ENCODE data around the gene CUL3. TPM values are rescaled to one million over a fixed set of nuclear protein-coding genes. Genes with fewer than 3 reads are reported as not detected.
"Not testable (repeated sequence)": the region's sequence is repeated elsewhere in the genome, so short reads cannot be mapped to it uniquely, and the experiment has no call there.

CUL3 gene
- total and polyA plus RNA-seq, 2 of the 13 experiments (the other 11 are each of a cell fraction or from before 2014, with no cell fraction given): 33.2 to 62.3 TPM

- TF ChIP-seq AHDC1 (CRISPR knock-in tag; IDR thresholded peaks at IDR 0.05; ENCODE audit: borderline replicate concordance) (peak; percentile 32; the same call in 1 of the 2 replicates), EP300 (IDR thresholded peaks at IDR 0.05; ENCODE audit: low read depth in 2 of 2, low read length in 2 of 2) (peak; percentile 56 to 70; a peak in 3 of 4 replicates), EP300 (CRISPR knock-in tag; IDR thresholded peaks at IDR 0.05; ENCODE audit: borderline replicate concordance) (peak; percentile 93), GABPA (CRISPR knock-in tag; IDR thresholded peaks at IDR 0.05; ENCODE audit: low read depth) (peak; percentile 65), MED8 (CRISPR knock-in tag; IDR thresholded peaks at IDR 0.05; ENCODE audit: insufficient replicate concordance) (peak; percentile 51), ZNF331 (CRISPR knock-in tag; IDR thresholded peaks at IDR 0.05) (peak; percentile 72), TEAD3 (CRISPR knock-in tag; optimal IDR thresholded peaks at IDR 0.05; ENCODE audit: borderline replicate concordance) (peak; percentile 94), KDM6A (CRISPR knock-in tag; IDR thresholded peaks at IDR 0.05; ENCODE audit: low read depth) (peak; percentile 76), ZKSCAN8 (CRISPR knock-in tag; IDR thresholded peaks at IDR 0.05; ENCODE audit: borderline replicate concordance) (0 out of 2 replicates have a peak, but pooled peaks have one; percentile 37), MAFK (conservative IDR thresholded peaks at IDR 0.05 in 1 of 2, IDR thresholded peaks at IDR 0.05 in 1 of 2; ENCODE audit: low read length in 2 of 2) (0 out of 4 replicates have a peak, but pooled peaks of 1 of the 2 experiments have one; percentile 2), SOX6 (CRISPR knock-in tag; IDR thresholded peaks at IDR 0.05) (peak; percentile 70), HNF4A (CRISPR knock-in tag; IDR thresholded peaks at IDR 0.05) (peak; percentile 20; the same call in 1 of the 2 replicates), HMG20B (CRISPR knock-in tag; conservative IDR thresholded peaks at IDR 0.05) (peak; percentile 61; the same call in 1 of the 2 replicates), KLF16 (CRISPR knock-in tag; IDR thresholded peaks at IDR 0.05) (peak in 1 of 2 experiments; percentile 62; a peak in 1 of 4 replicates), NONO (CRISPR knock-in tag; conservative IDR thresholded peaks at IDR 0.05) (peak; percentile 42; the same call in 1 of the 2 replicates), FOXO1 (CRISPR knock-in tag; IDR thresholded peaks at IDR 0.05) (peak; percentile 68), HNRNPL (IDR thresholded peaks at IDR 0.05; ENCODE audit: low read depth, low read length) (peak; percentile 86), CBX5 (CRISPR knock-in tag; IDR thresholded peaks at IDR 0.05; ENCODE audit: borderline replicate concordance) (peak; percentile 80; the same call in 1 of the 2 replicates), FOSL1 (CRISPR knock-in tag; IDR thresholded peaks at IDR 0.05; ENCODE audit: borderline replicate concordance) (peak; percentile 90; the same call in 1 of the 2 replicates), JUND (CRISPR knock-in tag; IDR thresholded peaks at IDR 0.05) (peak; percentile 84)
- TF ChIP-seq GABPA (IDR thresholded peaks at IDR 0.05; ENCODE audit: low read depth, low read length); SOX6 (IDR thresholded peaks at IDR 0.05); NONO (IDR thresholded peaks at IDR 0.05): not testable (repeated sequence)
- TF ChIP-seq, protein P1, sequence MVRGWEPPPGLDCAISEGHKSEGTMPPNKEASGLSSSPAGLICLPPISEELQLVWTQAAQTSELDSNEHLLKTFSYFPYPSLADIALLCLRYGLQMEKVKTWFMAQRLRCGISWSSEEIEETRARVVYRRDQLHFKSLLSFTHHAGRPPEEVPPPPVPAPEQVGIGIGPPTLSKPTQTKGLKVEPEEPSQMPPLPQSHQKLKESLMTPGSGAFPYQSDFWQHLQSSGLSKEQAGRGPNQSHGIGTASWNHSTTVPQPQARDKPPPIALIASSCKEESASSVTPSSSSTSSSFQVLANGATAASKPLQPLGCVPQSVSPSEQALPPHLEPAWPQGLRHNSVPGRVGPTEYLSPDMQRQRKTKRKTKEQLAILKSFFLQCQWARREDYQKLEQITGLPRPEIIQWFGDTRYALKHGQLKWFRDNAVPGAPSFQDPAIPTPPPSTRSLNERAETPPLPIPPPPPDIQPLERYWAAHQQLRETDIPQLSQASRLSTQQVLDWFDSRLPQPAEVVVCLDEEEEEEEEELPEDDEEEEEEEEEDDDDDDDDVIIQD (CRISPR knock-in tag; IDR thresholded peaks at IDR 0.05; ENCODE audit: low read depth): peak; percentile 99
Measured at GRCh38 chr2:224485081-224486014, 99.8 kb downstream of the CUL3 start (continued).
